ENCODE data around the gene NUDT9.
"Not testable (repeated sequence)": the region's sequence is repeated elsewhere in the genome, so short reads cannot be mapped to it uniquely, and the experiment has no call there.

Gene NUDT9, protein sequence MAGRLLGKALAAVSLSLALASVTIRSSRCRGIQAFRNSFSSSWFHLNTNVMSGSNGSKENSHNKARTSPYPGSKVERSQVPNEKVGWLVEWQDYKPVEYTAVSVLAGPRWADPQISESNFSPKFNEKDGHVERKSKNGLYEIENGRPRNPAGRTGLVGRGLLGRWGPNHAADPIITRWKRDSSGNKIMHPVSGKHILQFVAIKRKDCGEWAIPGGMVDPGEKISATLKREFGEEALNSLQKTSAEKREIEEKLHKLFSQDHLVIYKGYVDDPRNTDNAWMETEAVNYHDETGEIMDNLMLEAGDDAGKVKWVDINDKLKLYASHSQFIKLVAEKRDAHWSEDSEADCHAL

DNA sequence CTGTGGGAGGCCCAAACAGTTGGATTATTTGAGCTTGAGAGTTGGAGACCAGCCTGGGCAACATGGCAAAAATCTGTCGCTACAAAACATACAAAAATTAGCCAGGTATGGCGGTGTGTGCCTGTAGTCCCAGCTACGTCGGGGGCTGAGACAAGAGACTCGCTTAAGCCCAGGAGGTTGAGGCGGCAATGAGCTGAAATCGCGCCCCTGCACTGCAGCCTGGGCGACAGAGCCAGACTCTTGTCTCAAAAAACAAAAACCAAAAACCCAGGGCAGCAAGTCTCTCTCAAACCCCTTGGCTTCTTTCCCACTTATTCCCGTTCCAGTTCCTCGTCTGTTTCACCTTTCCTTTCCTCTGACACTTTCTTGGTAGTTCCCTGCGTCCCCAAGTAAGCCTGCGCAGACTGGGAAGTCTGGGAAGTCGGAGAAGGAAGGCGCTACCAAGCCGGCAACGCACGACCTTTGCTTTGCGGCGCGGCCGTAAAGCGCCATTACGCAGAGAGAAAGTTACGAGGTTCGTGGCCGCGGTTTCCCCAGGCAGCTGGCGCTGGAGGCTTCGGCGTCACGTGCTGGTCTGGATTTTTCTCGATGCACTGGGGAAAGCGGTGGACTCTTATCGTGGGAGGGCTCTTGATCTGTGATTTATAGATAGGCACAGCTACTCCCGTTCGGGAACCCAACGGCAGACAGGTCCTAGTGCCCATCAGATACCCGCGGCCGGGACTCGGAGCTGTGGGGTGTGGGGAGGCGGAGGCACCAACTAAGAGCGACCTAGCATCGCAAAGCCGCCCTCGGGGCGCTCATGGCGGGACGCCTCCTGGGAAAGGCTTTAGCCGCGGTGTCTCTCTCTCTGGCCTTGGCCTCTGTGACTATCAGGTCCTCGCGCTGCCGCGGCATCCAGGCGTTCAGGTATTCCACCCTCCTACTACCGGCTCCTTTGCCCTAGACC, at the start of gene NUDT9:
NUDT9 (plus strand) TSS at position 470 of the 949 bp plus-strand sequence; CDS start at position 803, 333 bp downstream.
- peak; percentile 30 for DNase-seq

DNA sequence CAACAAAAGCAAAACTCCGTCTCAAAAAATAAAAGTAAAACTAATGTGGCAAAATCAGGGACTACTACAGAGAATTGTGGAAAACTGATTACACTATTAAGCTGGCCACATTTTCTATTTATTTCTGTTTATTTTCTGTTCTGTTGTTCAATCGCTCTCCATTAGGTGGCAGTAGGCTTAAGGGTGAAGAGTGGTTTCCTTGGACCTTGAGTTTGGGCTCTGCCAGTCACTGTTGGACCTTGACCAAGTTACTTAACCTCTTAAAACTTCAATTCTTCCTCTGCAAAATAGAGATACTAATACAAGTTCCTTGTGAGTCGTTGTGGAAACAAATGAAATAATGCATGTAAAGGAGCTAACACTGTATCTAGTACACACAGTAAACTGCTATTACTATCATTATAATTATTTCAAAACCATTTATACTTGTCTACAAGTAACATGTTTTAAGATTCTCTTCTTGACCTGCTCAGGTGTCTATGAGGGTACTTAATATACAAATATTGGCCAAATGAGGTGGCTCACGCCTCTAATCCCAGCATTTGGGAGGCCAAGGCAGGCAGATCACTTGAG, 46.6 kb upstream of the NUDT9 start:
- DNase-seq: no peak

DNA sequence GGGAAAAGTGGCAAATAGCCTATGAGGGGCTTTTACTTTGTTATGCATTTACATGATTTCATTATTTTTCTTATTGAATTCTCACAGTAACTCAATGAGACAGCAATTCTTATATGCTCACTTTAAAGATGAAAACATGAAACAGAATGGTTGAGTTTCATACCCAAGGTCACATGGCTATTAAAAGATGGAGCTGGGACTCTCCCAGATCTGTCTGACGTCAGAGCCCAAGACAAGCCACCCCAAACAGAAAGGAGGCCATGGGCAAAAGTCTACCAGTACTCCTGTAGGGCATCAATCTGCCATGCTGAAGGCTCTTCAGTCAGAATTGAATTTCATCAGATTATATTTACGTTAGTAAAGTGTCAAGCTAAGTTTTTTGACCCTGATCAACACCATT, 44.6 kb upstream of the NUDT9 start:
- DNase-seq: no peak

DNA sequence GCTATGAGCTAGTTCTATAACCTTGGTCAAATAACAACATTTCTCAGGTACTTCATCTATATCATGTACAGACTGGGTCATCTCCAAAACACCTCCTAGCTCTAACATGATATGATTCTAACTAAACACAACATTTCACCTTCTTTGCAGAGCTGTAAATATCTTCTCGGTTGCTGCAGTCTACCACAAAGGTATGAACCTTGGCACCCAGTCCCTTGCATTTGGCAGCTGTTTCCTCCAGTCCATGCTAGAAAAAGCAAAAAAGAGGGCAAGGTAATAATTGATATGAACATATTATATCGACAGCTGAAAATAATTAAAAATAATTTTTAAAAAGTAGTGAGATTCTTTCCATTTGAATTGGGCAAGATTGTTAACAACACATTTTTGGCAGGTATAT, 40.3 kb upstream of the NUDT9 start:
- no peak for DNase-seq

DNA sequence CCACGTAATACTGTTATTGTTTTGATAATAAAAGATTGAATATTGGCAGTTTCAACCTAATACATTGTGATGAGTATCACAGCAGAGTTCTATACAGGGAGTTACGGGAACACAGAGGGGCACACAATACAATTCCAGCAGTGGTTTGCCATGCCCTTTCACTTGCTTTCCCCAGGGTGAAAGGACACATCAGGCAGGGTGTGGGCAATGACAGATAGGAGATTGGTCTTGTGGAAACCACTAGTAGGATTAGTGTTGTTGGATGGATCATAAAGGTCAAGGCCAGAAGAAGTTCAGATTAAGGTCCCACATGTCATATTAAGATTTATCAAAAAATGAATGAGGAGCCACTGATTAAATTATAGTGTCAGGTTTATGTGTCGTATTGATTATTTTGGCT, 39.4 kb upstream of the NUDT9 start:
- DNase-seq: no peak

DNA sequence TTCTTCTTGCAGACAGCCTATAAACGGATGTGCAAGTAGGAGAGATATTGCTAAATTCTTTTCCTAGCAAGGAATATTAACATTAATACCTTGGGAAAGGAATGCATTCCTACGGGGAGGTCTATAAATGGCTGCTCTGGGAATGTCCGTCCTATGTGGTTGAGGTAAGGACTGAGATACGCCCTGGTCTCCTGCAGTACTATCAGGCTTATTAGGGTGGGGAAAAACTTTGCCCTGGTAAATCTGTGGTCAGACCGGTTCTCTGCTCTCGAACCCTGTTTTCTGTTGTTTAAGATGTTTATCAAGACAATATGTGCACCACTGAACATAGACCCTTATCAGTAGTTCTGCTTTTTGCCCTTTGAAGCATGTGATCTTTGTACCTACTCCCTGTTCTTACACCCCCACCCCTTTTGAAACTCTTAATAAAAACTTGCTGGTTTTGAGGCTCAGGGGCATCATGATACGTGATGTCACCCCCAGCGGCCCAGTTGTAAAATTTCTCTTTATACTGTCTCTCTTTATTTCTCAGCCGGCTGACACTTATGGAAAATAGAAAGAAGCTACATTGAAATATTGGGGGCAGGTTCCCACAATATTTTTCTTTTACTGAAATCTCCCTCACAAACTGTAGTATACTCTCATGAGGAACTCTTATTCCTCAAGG, 37.8 kb upstream of the NUDT9 start:
- not testable (repeated sequence) for DNase-seq

DNA sequence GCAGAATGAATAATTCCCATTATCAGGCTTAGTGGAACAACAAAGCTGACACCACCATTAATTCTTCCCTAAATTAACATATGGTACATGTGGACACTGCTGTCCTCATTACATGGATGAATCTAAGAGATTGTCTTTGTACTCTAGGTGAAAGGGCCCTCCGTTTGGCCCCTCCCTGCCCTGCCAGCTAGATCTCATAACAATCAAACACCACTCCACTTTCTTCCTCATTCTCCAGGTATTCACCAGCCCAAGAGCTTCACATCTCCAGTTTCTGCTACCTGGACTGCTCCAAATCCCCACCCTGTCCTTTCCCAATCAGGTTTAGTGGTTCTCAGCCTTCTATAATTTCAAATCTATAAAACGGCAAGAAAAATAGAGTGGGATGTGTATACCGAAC, 35.1 kb upstream of the NUDT9 start:
- DNase-seq: no peak

DNA sequence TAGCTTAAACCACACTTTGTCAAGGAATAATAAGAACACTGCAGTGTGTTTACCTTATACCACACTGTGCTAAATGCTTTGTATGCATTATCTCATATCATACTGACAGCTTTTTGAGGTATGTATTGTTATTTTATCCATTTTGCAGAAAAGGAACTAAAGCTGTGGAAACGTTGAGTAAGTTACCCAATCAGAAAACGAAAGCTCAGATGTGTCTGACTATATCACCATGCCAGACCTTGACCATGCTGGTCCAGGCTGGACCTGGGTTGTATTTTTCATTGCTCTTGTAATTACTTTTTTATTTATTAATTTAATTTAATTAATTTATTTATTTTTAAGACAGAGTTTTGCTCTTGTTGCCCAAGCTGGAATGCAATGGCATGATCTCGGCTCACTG, 33.5 kb upstream of the NUDT9 start:
- no peak for DNase-seq

DNA sequence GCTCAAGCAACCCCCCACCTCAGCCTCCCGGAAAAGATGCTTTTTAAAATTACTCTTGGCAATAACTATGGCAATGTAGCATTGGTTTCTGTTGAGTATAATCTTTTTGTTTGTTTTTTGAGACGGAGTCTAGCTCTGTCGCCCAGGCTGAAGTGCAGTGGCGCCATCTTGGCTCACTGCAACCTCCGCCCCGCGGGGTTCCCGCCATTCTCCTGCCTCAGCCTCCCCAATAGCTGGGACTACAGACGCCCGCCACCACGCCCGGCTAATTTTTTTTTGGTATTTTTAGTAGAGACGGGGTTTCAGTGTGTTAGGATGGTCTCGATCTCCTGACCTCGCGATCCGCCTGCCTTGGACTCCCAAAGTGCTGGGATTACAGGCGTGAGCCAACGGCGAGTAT, 32.3 kb upstream of the NUDT9 start:
- not testable (repeated sequence) for DNase-seq

DNA sequence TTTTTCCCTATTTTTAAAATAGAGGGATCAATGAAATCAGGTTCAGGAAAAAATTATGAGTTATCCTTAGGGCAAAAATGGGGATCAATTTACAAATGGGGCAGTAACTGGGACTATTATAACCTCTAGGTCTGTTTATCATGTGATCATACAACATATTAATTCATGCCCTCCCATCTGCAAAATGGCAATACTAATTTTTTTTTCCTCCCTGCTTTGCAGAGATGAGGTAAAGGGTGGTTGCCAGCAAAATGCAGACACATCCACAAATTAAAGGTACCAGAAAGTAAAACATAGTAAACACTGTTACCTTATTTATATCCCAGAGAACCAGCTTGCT, 31.9 kb upstream of the NUDT9 start:
- no peak for DNase-seq

DNA sequence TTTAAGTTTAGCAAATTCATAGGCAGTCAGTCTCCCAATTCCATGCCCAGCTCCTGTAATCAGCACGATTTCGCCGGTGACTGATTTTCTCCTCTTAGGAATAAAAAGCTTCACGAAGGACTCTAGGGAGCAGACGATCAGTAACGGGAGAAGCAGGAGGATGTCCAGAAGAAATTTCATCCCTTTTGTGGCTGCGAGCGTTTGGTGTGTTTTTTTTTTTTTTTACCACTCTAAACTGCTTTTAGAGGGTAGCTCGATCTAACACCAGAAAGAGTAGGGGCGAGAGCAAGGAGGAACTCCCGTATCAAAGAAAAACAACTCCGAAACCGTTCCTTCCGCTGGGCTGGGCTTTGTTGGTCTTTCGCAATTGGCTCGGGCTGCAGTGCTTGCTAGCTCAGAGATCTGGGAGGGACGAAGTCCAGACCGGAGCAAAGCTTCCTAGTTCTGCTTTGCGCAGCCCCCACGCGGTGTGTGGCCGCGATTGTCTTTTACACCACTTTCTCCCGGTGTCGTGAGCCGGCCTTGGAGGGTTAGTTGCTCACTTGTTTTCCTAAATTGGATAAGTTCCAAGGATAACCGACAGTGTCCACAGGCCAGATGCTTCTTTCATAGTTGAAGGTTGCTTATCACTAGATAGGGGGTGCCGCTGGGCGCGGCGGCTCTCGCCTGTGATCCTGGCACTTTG, 31.3 kb upstream of the NUDT9 start, which contains the start of gene HSD17B11:
HSD17B11 (minus strand) TSS at position 298 of the 685 bp plus-strand sequence; CDS start at position 180, 118 bp downstream.
- no peak for DNase-seq

DNA sequence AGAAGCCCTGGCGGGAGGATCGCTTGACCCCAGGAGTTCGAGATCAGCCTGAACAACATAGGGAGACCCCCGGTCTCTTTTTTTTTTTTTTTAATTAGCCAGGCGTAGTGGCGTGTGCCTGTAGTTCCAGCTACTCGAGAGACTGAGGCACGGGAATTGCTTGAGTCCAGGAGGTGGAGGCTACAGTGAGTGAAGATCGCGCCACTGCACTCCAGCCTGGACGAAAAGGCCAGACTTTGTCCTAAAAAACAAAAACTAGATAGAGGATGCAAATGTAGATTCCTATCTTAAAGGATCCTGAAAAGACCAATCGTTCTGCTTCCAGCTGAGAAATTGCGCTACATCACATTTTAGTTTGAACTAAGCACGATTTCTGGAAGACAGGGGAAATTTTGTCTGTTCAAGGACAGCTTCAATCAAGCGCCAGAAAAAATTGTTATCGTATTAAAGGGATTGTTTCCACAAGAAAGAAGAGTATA, 30.8 kb upstream of the NUDT9 start:
- no peak for DNase-seq

DNA sequence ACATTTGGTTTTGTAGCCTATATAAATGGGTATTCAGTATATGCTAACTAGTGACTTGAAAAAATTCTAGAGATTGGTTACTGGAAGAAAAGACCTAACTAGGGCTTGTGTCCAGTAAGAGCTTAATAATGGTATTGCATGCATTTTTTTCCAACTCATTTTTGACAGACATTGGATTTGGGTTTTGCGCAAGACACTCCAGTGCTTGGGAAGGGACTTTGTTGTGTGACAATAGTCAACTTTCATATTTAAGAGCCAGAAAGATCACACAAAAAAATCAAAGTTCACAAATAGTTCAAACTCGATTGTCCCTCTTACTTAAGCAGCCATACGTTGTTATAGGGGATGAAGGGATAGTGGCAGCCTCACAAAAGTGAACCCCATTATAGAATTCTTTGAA, 30.2 kb upstream of the NUDT9 start:
- DNase-seq: no peak

DNA sequence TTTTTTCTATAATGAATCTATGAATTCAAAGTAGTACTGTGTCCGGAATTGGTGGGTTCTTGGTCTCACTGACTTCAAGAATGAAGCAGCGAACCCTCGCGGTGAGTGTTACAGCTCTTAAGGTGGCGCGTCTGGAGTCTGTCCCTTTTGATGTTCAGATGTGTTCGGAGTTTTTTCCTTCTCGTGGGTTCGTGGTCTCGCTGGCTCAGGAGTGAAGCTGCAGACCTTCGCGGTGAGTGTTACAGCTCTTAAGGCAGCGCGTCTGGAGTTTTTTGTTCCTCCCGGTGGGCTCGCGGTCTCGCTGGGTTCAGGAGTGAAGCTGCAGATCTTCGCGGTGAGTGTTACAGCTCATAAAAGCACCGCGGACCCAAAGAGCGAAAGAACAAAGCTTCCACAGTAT, 27.3 kb upstream of the NUDT9 start:
- DNase-seq: not testable (repeated sequence)

DNA sequence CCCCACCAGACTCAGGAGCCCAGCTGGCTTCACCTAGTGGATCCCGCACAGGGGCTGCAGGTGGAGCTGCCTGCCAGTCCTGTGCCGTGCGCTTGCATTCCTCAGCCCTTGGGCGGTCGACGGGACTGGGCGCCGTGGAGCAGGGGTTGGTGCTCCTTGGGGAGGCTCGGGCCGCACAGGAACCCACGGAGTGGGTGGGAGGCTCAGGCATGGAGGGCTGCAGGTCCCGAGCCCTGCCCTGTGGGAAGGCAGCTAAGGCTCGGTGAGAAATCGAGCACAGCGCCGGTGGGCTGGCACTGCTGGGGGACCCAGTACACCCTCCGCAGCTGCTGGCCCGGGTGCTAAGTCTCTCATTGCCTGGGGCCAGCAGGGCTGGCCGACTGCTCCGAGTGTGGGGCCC, 26.5 kb upstream of the NUDT9 start:
- DNase-seq: not testable (repeated sequence)

DNA sequence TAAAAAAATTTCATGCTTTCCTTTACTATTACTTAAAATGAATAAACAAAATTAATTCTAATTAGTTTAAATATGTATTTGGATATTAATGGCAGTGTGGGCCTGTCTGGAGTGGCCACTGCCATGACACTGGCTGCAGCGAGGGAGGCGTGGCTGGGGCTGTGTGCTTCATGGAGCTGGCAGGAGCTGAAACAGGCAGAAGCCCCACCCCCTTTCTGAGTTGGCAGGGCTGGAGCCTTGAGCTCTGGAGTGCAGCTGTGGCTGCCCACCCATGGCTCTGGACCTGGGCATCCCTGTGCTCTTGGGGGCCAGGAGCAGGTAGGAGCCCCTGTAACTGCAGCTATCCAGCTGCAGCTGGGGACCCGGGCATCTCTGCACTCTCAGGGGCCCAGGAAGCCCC, 23.2 kb upstream of the NUDT9 start:
- DNase-seq: no peak

DNA sequence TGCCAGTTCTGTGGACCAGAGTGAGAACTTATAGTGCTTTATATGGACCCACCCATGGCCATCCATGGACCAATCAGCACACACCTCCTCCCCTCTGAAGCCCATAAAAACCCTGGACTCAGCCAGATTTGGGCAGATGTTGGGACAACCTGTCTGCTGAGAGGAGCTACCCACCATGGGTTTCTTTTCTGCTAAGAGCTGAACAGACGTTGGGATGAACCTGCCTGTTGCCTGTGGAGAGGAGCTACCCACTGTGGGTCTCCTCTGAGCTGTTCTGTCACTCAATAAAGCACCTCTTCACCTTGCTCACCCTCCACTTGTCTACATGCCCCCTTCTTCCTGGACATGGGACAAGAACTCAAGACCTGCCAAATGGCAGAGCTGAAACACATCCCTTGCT, 22.4 kb upstream of the NUDT9 start:
- no peak for DNase-seq

DNA sequence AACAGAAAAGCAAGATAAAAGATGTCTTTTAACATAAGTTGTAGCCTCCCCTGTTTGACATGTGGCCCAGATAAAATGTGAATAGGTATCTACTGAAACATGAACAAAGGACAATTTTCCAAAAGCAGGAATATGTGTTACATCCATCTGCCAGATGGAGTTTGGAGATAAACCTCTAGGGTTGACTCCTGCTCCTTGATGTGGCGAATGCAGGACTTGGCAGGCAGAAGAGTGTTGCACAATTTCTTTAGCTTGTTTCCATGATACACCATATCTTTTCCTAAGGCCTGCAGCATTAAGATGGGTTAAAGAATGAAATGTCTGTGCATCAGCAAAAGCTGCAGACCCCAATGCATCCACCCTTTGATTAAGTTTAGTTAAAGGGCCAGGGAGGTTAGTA, 18.6 kb upstream of the NUDT9 start:
- DNase-seq: not testable (repeated sequence)

DNA sequence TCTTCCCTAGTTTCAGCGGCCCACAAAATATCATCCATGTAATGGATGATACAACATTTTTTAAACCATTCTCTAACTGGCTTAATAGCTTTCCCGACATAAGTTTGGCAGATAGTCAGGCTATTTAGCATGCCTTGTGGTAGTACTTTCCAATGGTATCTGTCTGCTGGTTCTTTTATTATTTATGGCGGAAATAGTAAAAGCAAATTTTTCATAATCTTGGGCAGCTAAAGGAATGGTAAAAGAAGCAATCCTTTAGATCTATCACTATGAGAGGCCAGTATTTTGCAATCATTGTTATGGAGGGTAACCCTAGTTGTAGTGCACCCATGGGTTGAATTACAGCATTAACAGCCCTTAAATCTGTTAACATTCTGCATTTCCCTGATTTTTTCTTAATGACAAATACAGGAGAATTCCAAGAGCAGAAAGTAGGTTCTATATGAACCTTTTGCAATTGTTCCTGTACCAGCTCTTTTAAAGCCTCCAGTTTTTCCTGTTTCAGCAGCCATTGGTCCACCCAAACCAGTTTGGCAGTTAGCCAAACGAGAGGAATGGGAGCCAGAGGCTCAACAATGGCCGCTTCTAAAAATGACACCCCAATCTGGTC, 17.1 kb upstream of the NUDT9 start:
- no peak for DNase-seq

DNA sequence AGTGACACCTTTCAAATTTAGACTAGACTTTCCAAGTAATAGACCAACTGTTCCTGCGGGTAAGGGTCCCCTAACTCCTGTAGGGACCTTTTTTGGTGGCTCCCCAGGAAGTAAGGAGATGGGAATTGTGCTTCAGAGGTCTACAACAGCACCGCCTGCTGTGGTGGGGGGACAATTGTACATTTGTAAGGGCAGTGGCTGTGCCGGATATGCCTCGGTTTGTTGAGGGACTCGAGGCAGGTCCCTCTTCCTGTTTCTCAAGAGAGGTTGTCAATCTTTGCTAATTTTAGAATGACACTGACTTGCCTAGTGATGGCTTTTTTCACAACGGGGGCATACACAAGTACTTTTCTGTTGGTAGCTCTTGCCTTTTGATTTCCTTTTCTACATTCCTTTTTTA, 15.9 kb upstream of the NUDT9 start:
- DNase-seq: no peak

DNA sequence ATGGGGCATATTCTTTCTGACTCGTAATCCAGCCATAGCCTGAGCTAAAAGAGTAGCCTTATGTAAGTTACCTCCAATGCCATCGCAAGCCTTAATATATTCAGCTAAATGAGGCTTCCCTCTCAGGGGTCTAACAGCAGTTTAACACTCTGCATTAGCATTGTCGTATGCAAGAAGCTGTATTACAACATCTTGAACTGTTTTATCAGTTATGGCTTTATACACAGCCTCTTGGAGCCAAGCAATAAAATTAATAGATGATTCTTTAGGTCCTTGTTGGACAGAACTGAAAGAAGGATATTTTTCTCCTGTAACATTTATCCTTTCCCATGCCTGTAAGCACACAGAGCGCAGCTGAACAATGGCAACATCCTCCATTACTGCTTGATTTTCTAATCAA, 15.5 kb upstream of the NUDT9 start:
- DNase-seq: not testable (repeated sequence)

DNA sequence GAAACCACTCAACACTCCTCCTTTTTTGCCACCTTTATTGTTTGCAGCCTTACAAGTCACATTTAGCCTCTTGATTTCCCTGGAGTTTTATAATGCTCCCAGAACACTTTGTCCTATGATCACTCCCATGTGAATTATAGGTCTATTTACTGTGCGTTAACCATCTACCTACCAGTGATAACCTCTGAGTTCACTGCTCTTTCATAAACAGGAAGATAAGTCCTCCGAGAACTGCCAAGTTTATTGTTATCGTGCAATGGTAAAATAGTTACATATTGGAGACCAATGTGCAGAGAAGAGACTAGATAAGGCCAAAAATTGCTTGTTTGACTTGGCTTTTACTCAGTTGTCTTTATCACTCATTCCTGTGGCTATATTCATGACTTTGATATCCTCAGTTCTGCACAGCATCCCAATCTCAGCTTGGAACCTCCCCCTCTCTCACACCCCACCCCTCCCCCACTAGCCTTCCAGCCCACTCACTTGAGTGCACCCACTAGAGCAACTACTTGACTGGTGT, 12.9 kb upstream of the NUDT9 start:
- DNase-seq: no peak
